Measurements from ENCODE around the gene SNX32.
A peak's percentile ranks its signal among the peaks of the same experiment; 100 is the strongest.

Gene SNX32

DNA sequence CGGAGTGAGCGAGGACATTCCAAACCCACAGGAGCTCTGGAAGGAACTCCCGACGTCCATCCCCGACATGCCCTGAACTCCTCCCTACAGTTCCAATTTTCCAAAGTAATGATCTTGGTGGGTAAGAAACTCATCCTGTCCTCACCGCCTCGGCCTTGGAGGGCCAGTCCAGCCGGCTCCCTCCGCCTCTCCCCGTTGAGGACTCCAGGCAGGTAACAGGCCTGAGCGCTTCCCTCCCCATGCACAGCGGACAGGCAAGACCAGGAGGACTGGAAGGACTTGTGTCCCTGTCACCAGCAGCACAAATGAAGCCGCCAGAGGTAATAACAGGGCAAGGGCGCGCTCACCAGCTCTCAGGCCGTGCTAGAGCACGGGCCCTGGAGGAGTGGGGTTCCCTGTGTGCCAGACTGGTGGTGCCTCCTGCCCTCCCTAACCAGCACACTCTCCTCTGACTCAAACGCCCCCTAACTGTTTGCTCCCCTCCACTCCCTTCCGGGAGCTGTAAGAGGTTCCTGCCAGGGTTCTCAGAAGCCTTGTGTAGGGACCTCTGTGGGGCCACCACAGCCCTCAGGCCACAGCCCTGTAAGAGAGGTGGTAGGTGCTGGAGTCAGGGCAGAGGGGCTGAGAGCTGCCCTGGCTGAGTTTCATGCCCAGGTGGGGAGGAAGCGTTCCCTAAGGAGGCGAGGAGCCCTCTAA is 29.8 kb upstream of the SNX32 start:
- H3K27me3 ChIP-seq (ENCODE audit: control insufficient read depth, insufficient read depth, low read length): peaks cover 29% of the 10 kb centered on the region
- no peaks in the 10 kb centered on the region for H3K9me3 ChIP-seq (ENCODE audit: control insufficient read depth, low read length)
- no peaks in the 10 kb centered on the region for H3K36me3 ChIP-seq (ENCODE audit: control insufficient read depth, insufficient read depth, low read length)
- no peaks in the 10 kb centered on the region for H3K4me1 ChIP-seq (ENCODE audit: control insufficient read depth, insufficient read depth, low read length)
- H3K4me3 ChIP-seq (ENCODE audit: low read length): no peak overlapping the region
- no peak overlapping the region for H3K9ac ChIP-seq (ENCODE audit: low read length)

DNA sequence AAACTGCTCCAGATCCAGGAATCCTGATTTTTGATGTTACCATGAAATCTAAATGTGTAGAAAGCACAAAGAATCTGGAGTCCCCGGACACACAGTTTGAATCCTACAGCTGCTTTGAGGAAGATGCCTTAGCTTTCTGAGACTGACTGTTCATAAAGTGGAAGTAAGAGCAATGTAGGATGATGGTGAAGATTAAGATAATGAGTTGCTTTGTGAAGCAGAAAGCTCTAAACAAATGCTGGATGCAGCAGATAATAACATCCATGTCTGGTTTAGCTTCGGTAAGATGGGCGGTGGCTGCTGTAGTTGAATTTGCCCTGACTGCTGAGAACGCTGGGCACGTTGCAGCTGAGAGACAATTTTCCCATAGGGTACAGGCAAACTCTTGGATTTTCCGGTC is 26.8 kb upstream of the SNX32 start:
- no peaks in the 10 kb centered on the region for H3K9me3 ChIP-seq (ENCODE audit: control insufficient read depth, low read length)
- no peak overlapping the region for H3K4me3 ChIP-seq (ENCODE audit: low read length)
- H3K9ac ChIP-seq (ENCODE audit: low read length): no peak overlapping the region
- peaks cover 29% of the 10 kb centered on the region for H3K27me3 ChIP-seq (ENCODE audit: control insufficient read depth, insufficient read depth, low read length)
- no peaks in the 10 kb centered on the region for H3K4me1 ChIP-seq (ENCODE audit: control insufficient read depth, insufficient read depth, low read length)
- no peaks in the 10 kb centered on the region for H3K36me3 ChIP-seq (ENCODE audit: control insufficient read depth, insufficient read depth, low read length)

DNA sequence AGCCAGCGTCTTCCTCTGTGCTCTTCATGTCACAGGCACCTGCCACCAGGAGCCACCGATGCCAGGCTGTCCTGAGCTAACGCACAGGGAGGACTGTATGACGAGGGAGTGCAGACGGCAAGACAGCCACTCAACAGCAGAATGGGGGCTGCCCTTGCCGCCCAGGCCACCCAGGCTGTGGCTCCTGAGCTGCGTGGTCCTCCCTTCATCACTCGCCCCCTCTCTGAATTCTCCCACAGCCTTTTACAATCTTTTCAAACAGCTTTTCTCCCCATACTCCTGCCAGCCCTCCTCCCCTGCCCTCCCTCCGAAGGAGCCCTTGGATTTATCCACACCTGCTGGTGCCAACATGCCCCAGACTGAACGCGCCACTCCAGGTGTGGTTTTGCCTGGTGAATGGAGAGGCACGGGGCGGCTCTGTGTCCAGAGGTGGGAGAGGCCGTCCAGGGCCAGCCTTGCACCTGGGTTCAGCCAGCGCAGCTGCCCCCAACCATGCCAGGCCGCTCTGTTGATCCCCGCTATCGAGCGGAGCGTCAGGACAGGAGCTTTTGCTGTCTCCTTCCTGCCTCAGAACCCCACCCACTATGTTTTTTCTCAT is 24.9 kb upstream of the SNX32 start:
- Histone ChIP-seq H3K4me1 (ENCODE audit: control insufficient read depth, insufficient read depth, low read length) (no peaks in the 10 kb centered on the region), H3K9ac (ENCODE audit: low read length) (no peak overlapping the region), H3K27me3 (ENCODE audit: control insufficient read depth, insufficient read depth, low read length) (peaks cover 22% of the 10 kb centered on the region), H3K4me3 (ENCODE audit: low read length) (no peak overlapping the region), H3K9me3 (ENCODE audit: control insufficient read depth, low read length) (no peaks in the 10 kb centered on the region), H3K36me3 (ENCODE audit: control insufficient read depth, insufficient read depth, low read length) (no peaks in the 10 kb centered on the region)

DNA sequence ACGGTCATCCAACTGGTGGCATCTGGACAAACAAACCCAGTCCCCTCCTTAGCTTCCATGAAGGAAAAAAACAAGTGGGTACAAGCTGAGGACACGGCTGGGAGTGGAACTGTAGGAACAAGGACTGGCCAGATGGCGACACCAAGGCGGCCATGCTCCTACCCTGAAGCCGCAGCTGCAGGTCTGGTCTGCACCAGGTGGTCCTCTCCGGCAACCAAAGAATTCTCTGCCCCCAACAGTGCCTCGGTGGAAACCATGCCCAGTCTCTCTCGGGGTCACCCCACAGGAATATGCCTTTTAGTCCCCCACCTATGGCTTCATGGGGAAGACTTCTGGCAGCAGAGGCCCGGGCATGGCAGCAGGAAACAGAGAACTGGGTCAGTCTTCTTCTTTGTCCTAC is 24.3 kb upstream of the SNX32 start:
- Histone ChIP-seq H3K9ac (ENCODE audit: low read length) (no peak overlapping the region), H3K4me3 (ENCODE audit: low read length) (no peak overlapping the region), H3K27me3 (ENCODE audit: control insufficient read depth, insufficient read depth, low read length) (peaks cover 17% of the 10 kb centered on the region)

DNA sequence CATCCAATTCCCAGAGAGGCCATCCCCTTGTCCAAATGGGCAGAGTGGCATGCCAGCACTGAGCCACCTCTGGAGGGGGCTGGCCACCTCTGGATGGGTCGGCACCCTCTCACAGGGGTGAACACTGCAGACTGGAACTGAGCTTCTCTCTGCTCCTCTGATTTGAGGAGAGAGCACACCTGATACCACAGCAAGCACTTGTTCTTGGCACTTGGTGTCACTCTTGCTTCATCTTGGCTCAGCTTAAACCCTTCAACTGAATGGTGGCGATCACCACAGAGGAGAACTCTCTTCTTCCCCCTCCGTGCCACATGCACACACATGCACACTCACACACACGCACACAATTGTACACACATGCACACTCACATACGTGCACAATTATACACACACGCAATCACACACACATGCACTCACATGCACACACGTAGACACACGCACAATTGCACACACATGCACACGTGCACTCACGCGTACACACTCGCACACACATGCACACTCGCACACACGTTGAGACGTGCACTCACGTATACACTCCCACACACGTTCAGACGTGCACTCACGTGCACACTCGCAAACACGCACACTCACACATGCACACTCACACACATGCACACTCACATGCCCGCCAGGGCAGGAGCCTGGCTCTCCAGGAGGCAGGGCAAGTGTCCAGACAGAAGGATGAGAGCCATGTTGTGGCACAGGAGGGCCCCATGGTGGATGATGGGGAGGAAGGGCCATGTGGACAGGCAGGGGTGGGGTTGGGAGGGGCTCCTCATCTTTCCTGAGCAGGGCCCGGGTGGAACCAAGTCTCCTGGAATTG is 23.5 kb upstream of the SNX32 start:
- peaks cover 12% of the 10 kb centered on the region for H3K4me1 ChIP-seq (ENCODE audit: control insufficient read depth, insufficient read depth, low read length)
- H3K27me3 ChIP-seq (ENCODE audit: control insufficient read depth, insufficient read depth, low read length): peaks cover 17% of the 10 kb centered on the region
- no peak overlapping the region for H3K9ac ChIP-seq (ENCODE audit: low read length)
- H3K4me3 ChIP-seq (ENCODE audit: low read length): no peak overlapping the region
- no peaks in the 10 kb centered on the region for H3K9me3 ChIP-seq (ENCODE audit: control insufficient read depth, low read length)
- H3K36me3 ChIP-seq (ENCODE audit: control insufficient read depth, insufficient read depth, low read length): no peaks in the 10 kb centered on the region

More for the DNA sequence above, 24.3 kb upstream of the SNX32 start:
- no peaks in the 10 kb centered on the region for H3K36me3 ChIP-seq (ENCODE audit: control insufficient read depth, insufficient read depth, low read length)
- H3K9me3 ChIP-seq (ENCODE audit: control insufficient read depth, low read length): no peaks in the 10 kb centered on the region
- H3K4me1 ChIP-seq (ENCODE audit: control insufficient read depth, insufficient read depth, low read length): peaks cover 6% of the 10 kb centered on the region

DNA sequence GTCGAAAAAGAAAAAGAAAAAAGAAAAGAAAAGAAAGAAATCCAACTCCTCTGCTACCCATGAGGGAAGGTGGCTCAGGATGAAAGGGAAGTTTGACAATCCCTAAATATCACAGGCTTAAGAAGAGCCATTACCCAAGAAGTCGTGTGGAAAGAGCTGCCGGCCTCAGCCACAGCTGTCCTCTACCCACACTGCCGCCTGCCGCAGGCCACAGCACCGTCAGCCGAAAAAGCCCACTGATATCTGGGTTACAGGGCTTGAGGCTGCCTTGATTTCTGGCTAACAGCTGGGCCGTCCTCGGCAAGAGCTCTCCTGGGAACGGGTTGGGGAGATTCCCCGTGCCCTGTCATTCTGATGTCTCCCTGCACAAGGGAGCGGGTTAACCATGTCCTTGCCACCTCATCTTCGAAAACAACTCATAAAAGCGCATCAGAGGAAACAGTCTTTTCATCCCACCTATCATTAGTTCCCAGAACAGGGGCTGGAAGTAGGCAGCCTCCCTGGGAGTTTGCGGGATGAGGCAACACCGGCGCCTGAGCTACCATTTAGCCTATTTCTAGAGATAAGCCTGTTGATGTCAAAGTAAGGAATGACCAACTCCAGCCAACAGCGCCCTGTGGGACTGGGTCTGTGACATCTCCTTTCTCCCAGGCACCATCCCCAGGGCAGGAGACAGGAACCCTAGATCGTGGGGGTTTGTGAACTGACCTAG is 21.8 kb upstream of the SNX32 start:
- H3K9me3 ChIP-seq (ENCODE audit: control insufficient read depth, low read length): no peaks in the 10 kb centered on the region
- H3K27me3 ChIP-seq (ENCODE audit: control insufficient read depth, insufficient read depth, low read length): peaks cover 16% of the 10 kb centered on the region
- no peak overlapping the region for H3K9ac ChIP-seq (ENCODE audit: low read length)
- no peak overlapping the region for H3K4me3 ChIP-seq (ENCODE audit: low read length)
- no peaks in the 10 kb centered on the region for H3K36me3 ChIP-seq (ENCODE audit: control insufficient read depth, insufficient read depth, low read length)
- H3K4me1 ChIP-seq (ENCODE audit: control insufficient read depth, insufficient read depth, low read length): peaks cover 12% of the 10 kb centered on the region

DNA sequence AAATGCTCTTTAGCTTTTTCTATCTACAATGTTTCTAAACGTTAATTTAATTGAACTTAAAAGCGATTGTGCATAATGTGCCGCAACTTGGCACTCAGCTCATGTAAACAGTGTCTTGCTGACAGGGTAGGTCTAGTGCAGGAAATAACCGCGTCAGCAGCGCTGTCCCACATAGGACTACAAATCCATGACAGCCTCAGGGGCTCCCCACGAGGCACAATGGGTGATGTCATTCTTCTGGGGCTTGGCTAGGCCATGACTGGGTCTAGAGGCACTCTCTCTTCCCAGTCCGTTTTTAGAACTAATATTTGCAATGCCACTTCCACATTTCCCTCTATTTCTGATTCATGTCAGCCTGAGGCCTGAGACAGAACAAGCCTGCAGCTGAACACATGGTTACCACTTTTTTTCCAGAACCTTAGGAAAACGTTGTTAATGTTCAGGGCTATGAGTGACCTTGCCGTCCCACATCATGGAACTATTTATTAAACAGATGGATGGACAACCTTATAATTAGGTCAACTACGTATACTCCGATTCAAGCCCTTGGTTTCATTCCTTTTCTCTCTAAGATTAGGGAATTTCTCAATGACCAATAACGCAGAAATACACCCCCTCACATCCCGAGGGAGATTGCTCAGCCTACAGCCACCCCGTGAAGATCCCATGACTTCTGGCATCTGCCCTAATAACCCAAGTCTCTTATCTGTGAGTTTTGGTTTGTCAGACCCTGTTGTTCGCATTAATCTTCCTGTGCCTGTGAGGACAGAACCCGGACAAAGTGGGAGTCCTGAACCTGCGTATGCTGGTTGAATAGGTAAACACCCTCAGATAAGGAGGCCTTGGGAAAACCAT is 19.4 kb upstream of the SNX32 start:
- Histone ChIP-seq H3K9ac (ENCODE audit: low read length) (no peak overlapping the region), H3K9me3 (ENCODE audit: control insufficient read depth, low read length) (no peaks in the 10 kb centered on the region), H3K4me3 (ENCODE audit: low read length) (no peak overlapping the region), H3K4me1 (ENCODE audit: control insufficient read depth, insufficient read depth, low read length) (peaks cover 16% of the 10 kb centered on the region), H3K36me3 (ENCODE audit: control insufficient read depth, insufficient read depth, low read length) (no peaks in the 10 kb centered on the region), H3K27me3 (ENCODE audit: control insufficient read depth, insufficient read depth, low read length) (peaks cover 3% of the 10 kb centered on the region)

DNA sequence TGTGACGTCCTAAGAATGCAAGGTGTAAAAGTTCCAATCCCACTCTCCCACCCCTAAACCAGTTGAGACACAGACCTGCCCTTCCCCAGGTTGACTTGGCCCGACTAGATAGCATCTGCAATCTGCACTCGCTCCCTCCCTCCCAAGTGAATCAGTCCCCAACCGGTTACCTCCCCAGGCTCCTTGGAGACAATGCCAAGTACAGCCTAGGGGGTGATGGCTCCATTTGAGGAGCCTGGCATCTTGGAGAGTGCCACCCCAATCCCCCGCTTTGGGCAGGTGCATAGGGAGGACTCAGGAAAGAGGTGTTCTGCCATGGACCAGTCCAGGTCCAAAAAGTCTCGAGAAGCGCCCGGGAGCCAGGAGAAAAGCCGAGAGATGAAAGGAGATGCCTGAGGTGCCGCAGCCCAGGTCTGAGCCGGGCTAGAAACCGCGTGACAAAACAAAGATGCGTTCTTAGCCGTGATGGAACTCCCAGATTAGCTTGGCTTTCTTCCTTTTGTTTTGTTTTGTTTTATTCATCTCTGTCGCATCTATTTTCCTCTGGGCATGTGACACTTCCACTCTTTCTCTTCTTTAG is 18.7 kb upstream of the SNX32 start:
- Histone ChIP-seq H3K36me3 (ENCODE audit: control insufficient read depth, insufficient read depth, low read length) (no peaks in the 10 kb centered on the region), H3K9ac (ENCODE audit: low read length) (no peak overlapping the region), H3K9me3 (ENCODE audit: control insufficient read depth, low read length) (no peaks in the 10 kb centered on the region), H3K4me1 (ENCODE audit: control insufficient read depth, insufficient read depth, low read length) (peaks cover 16% of the 10 kb centered on the region), H3K4me3 (ENCODE audit: low read length) (no peak overlapping the region), H3K27me3 (ENCODE audit: control insufficient read depth, insufficient read depth, low read length) (peaks cover 3% of the 10 kb centered on the region)

DNA sequence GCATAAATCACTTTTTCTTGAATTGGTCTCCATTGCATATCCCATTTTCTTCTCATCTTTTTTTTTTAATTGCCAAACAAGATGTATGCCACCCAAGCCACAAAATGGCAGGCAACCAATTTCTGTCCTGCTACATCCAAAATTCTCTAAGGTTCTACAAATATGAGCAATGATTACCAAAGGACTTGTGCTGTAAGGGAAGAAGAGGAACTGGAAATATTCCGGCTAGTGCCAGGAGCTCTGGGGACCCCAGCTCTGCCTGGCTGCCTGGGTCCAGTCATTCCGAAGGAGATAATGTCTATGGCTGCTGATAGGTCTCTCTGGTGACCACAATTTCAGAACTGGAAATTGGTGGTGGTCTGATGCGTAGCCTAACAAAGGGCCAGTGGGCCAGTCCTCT is 17.1 kb upstream of the SNX32 start:
- H3K27me3 ChIP-seq (ENCODE audit: control insufficient read depth, insufficient read depth, low read length): no peaks in the 10 kb centered on the region
- no peak overlapping the region for H3K9ac ChIP-seq (ENCODE audit: low read length)
- H3K36me3 ChIP-seq (ENCODE audit: control insufficient read depth, insufficient read depth, low read length): no peaks in the 10 kb centered on the region
- H3K9me3 ChIP-seq (ENCODE audit: control insufficient read depth, low read length): no peaks in the 10 kb centered on the region
- no peak overlapping the region for H3K4me3 ChIP-seq (ENCODE audit: low read length)
- peaks cover 22% of the 10 kb centered on the region for H3K4me1 ChIP-seq (ENCODE audit: control insufficient read depth, insufficient read depth, low read length)

DNA sequence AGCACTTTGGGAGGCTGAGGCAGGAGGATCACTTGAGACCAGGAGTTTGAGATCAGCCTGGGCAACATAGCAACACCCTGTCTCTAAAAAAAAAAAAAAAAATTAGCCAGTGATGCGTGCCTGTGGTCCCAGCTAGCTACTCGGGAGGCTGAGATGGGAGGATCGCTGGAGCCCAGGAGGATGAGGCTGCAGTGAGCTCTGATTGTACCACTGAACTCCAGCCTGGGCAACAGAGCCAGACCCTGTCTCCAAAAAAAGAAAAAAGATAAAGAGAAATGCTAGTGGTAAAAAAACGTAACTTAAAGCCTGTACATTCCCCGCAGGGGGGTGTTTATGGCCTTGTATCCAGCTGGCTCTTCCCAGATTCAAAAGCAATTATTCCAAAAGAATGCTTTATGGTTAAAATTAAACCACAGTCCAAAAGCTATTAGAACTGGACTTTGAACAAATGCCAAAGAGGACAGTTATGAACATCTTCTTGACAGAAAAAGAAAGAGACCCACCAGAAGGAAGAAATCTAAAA is 16.4 kb upstream of the SNX32 start:
- Histone ChIP-seq H3K9ac (ENCODE audit: low read length) (peak overlapping the region; percentile 68), H3K27me3 (ENCODE audit: control insufficient read depth, insufficient read depth, low read length) (no peaks in the 10 kb centered on the region), H3K9me3 (ENCODE audit: control insufficient read depth, low read length) (no peaks in the 10 kb centered on the region), H3K4me3 (ENCODE audit: low read length) (peak overlapping the region; percentile 54), H3K36me3 (ENCODE audit: control insufficient read depth, insufficient read depth, low read length) (no peaks in the 10 kb centered on the region), H3K4me1 (ENCODE audit: control insufficient read depth, insufficient read depth, low read length) (peaks cover 22% of the 10 kb centered on the region)
